Stimulated activated CD8-positive, alpha-beta memory T cell treated with anti-CD3 and anti-CD28 coated beads, Interleukin-4, amount 100 ng/mL, for 4 hours (primary cell): Measurements from ENCODE around the gene TUBAL3.

Experiments
- DNase-seq, 2 donors: peaks; one replicate each; pipeline ENCODE4 v3.0.0-alpha.2; 2020; ENCODE audit warnings: low read depth in 2 of 2, low spot score in 1 of 2

TUBAL3 gene

GRCh38 chr10:5404208-5405041 is at the start of gene TUBAL3:
Gene TUBAL3, minus strand, starts transcription at chr10:5404828. Its CDS starts 36 bp downstream, at chr10:5404792.
- DNase-seq: no peak

GRCh38 chr10:5453749-5454489 is 49.3 kb upstream of the TUBAL3 start:
- DNase-seq: no peak

GRCh38 chr10:5450605-5451384 is 46.2 kb upstream of the TUBAL3 start:
- DNase-seq: no peak

- DNase-seq: no peak
These were observed 45.2 kb upstream of the TUBAL3 start for GRCh38 chr10:5449823-5450222.

- DNase-seq: no peak
These were observed 44.6 kb upstream of the TUBAL3 start for GRCh38 chr10:5449227-5449626.

GRCh38 chr10:5448333-5449001 is 43.8 kb upstream of the TUBAL3 start:
- no peak for DNase-seq

- no peak for DNase-seq
These were observed 43.0 kb upstream of the TUBAL3 start for GRCh38 chr10:5447611-5448071.

- no peak for DNase-seq
These were observed 42.4 kb upstream of the TUBAL3 start for GRCh38 chr10:5447056-5447455.

- peak; percentile 55 to 57 for DNase-seq
These were observed 41.8 kb upstream of the TUBAL3 start for GRCh38 chr10:5446390-5446926.

- DNase-seq: no peak
These were observed 40.4 kb upstream of the TUBAL3 start for GRCh38 chr10:5445006-5445405.

- no peak for DNase-seq
These were observed 38.8 kb upstream of the TUBAL3 start for GRCh38 chr10:5443429-5443828.

- DNase-seq: no peak
These were observed 38.4 kb upstream of the TUBAL3 start for GRCh38 chr10:5442990-5443370.

- no peak for DNase-seq
These were observed 37.7 kb upstream of the TUBAL3 start for GRCh38 chr10:5442065-5442989.

GRCh38 chr10:5441106-5441505 is 36.5 kb upstream of the TUBAL3 start:
- no peak for DNase-seq

GRCh38 chr10:5440206-5440605 is 35.6 kb upstream of the TUBAL3 start:
- no peak for DNase-seq

GRCh38 chr10:5435328-5435727 is 30.7 kb upstream of the TUBAL3 start:
- DNase-seq: no peak

GRCh38 chr10:5434017-5434753 is 29.6 kb upstream of the TUBAL3 start:
- no peak for DNase-seq

- DNase-seq: no peak
These were observed 28.6 kb upstream of the TUBAL3 start for GRCh38 chr10:5433182-5433581.

GRCh38 chr10:5428133-5428532 is 23.5 kb upstream of the TUBAL3 start:
- no peak for DNase-seq
